Loucy (cell line): ENCODE results near the gene MUC5AC.

Source experiments
- H2AFZ ChIP-seq: fragments of 200-600 bp; sonication (generic); 2 replicates; pipeline ENCODE4 v1.6.0; 2016; ENCODE audit warnings: antibody characterized with exemption, mild to moderate bottlenecking, low read length, moderate library complexity
- H3F3A ChIP-seq: fragments of 200-600 bp; 2 replicates; pipeline ENCODE4 v1.6.0; 2016; ENCODE audit warnings: antibody characterized with exemption, low read depth, mild to moderate bottlenecking
- H3K27me3 ChIP-seq: fragments of 200-600 bp; sonication (generic); 2 replicates; pipeline ENCODE4 v1.6.1; 2014; ENCODE audit warnings: low read length, mild to moderate bottlenecking; ENCODE audit not compliant: insufficient read depth, poor library complexity, severe bottlenecking
- H3K36me3 ChIP-seq: fragments of 200-600 bp; sonication (generic); 2 replicates; pipeline ENCODE4 v1.6.1; 2016; ENCODE audit warnings: low read length; ENCODE audit not compliant: insufficient read depth
- H3K4me1 ChIP-seq: fragments of 200-600 bp; sonication (generic); 2 replicates; pipeline ENCODE4 v1.5.1; 2014; ENCODE audit warnings: low read length, mild to moderate bottlenecking; ENCODE audit not compliant: insufficient read depth, poor library complexity, severe bottlenecking
- H3K4me2 ChIP-seq: fragments of 200-600 bp; sonication (generic); 2 replicates; pipeline ENCODE4 v1.6.0; 2014; ENCODE audit warnings: antibody characterized with exemption, low read length, low read depth, mild to moderate bottlenecking; ENCODE audit not compliant: poor library complexity, severe bottlenecking
- H3K4me3 ChIP-seq: fragments of 200-600 bp; sonication (generic); 2 replicates; pipeline ENCODE4 v1.5.1; 2014; ENCODE audit warnings: low read length, mild to moderate bottlenecking, mixed read lengths; ENCODE audit not compliant: poor library complexity, severe bottlenecking
- H3K79me2 ChIP-seq: fragments of 200-600 bp; sonication (generic); 2 replicates; pipeline ENCODE4 v1.6.1; 2014; ENCODE audit warnings: low read length; ENCODE audit not compliant: insufficient read depth
- H3K9ac ChIP-seq: fragments of 200-600 bp; sonication (generic); 2 replicates; pipeline ENCODE4 v1.6.0; 2014; ENCODE audit warnings: mild to moderate bottlenecking, low read depth, low read length, moderate library complexity; ENCODE audit not compliant: poor library complexity, severe bottlenecking
- H3K9me2 ChIP-seq: fragments of 200-600 bp; sonication (generic); replicated peaks from 2 replicates; pipeline ENCODE4 v1.6.1; 2016; ENCODE audit warnings: low read depth, low read length, mixed read lengths
- H3K9me3 ChIP-seq: fragments of 200-600 bp; sonication (generic); 2 replicates; pipeline ENCODE4 v1.6.1; 2014; ENCODE audit warnings: mild to moderate bottlenecking, antibody characterized with exemption, low read length, low read depth; ENCODE audit not compliant: insufficient read depth
- H4K20me1 ChIP-seq: fragments of 200-600 bp; sonication (generic); 2 replicates; pipeline ENCODE4 v1.6.0; 2014; ENCODE audit warnings: antibody characterized with exemption, low read length, mild to moderate bottlenecking; ENCODE audit not compliant: insufficient read depth, poor library complexity, severe bottlenecking
- CTCF ChIP-seq: fragments of 200-600 bp; sonication (generic); conservative IDR thresholded peaks from 2 replicates; pipeline ENCODE4 v1.5.1; 2014; ENCODE audit warnings: mild to moderate bottlenecking, antibody characterized with exemption, low read length
- EZH2phosphoT487 ChIP-seq: fragments of 200-600 bp; IDR thresholded peaks from 2 replicates; pipeline ENCODE4 v1.6.1; 2018; ENCODE audit warnings: antibody characterized with exemption, mild to moderate bottlenecking, moderate library complexity, borderline replicate concordance

The MUC5AC gene

GRCh38 chr11:1200611-1201191 is 42.9 kb downstream of the MUC5AC start:
- Histone ChIP-seq H3K4me1 (no peaks in the 10 kb centered on the region), H3K9me3 (peaks cover 6% of the 10 kb centered on the region; the same call in 1 of the 2 replicates), H3K4me2 (no peak overlapping the region), H3K9ac (no peak overlapping the region), H3K9me2 (no peaks in the 10 kb centered on the region), H3K4me3 (no peak overlapping the region), H3K36me3 (no peaks in the 10 kb centered on the region), H4K20me1 (no peaks in the 10 kb centered on the region), H3K79me2 (no peaks in the 10 kb centered on the region), H2AFZ (no peak overlapping the region), H3F3A (no peaks in the 10 kb centered on the region), H3K27me3 (no peaks in the 10 kb centered on the region)
- TF ChIP-seq EZH2phosphoT487 (no peak), CTCF (no peak)

GRCh38 chr11:1201395-1202153 is 43.8 kb downstream of the MUC5AC start:
- TF ChIP-seq CTCF: no peak
- no peak for TF ChIP-seq EZH2phosphoT487
- H3K27me3 ChIP-seq: no peaks in the 10 kb centered on the region
- H4K20me1 ChIP-seq: no peaks in the 10 kb centered on the region
- peaks cover 6% of the 10 kb centered on the region; the same call in 1 of the 2 replicates for H3K9me3 ChIP-seq
- no peaks in the 10 kb centered on the region for H3K36me3 ChIP-seq
- H3F3A ChIP-seq: no peaks in the 10 kb centered on the region
- no peaks in the 10 kb centered on the region for H3K79me2 ChIP-seq
- no peaks in the 10 kb centered on the region for H3K9me2 ChIP-seq
- H2AFZ ChIP-seq: no peak overlapping the region
- no peak overlapping the region for H3K4me3 ChIP-seq
- H3K9ac ChIP-seq: no peak overlapping the region
- H3K4me2 ChIP-seq: no peak overlapping the region
- H3K4me1 ChIP-seq: no peaks in the 10 kb centered on the region

DNA sequence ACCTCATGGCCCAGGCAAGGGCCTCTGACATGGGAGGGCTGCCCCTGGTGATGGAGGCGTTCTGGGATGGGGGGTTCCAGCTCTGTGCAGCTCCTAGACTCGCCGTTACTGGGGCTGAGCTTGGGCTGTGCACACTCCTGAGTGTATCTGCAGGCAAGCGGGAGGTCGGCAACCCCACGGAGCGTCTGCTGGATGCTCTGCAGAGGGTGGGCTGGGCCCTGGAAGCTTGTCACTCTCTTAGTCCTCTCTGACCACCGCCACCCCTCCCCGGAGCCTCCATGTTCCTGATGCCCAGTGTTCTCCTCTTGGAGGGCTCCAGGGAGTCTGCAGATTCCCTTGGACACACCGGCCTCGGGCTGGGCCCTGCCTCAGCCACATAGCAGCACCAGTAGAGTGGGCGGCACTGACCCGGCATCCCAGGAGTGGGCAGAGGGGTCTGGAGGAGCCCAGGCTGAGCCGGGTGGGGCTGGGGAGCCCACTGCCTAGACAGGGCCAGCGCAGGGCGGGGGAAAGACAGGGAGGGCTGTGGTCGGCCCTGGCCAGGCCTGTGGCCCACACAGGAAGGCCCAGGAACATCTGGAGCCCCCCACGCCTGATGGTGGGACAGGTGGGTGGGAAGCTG is 44.5 kb downstream of the MUC5AC start:
- Histone ChIP-seq H4K20me1 (no peaks in the 10 kb centered on the region), H2AFZ (no peak overlapping the region), H3K4me2 (no peak overlapping the region), H3K9ac (no peak overlapping the region), H3F3A (no peaks in the 10 kb centered on the region), H3K9me2 (no peaks in the 10 kb centered on the region), H3K27me3 (no peaks in the 10 kb centered on the region), H3K9me3 (peaks cover 8% of the 10 kb centered on the region; the same call in 1 of the 2 replicates), H3K4me3 (no peak overlapping the region), H3K36me3 (no peaks in the 10 kb centered on the region), H3K79me2 (no peaks in the 10 kb centered on the region), H3K4me1 (no peaks in the 10 kb centered on the region)
- no peak for TF ChIP-seq EZH2phosphoT487
- TF ChIP-seq CTCF: no peak
